Sigmoid colon (tissue), 4 donors: Measurements from ENCODE around the gene RNFT2.

Experiments used
- EP300 ChIP-seq, 4 donors: sonication (generic); formaldehyde crosslinking; IDR thresholded peaks; one replicate each; pipeline ENCODE4 v1.6.1; 2017; ENCODE audit warnings: antibody characterized with exemption in 4 of 4
- POLR2A ChIP-seq, 2 donors: fragments of 450-650 bp; IDR thresholded peaks; one replicate each; pipeline ENCODE4 v1.6.1; 2016; ENCODE audit warnings: antibody characterized with exemption in 2 of 2, mild to moderate bottlenecking in 2 of 2, moderate library complexity in 2 of 2
- POLR2AphosphoS5 ChIP-seq, 4 donors: sonication (generic); formaldehyde crosslinking; IDR thresholded peaks; one replicate each; pipeline ENCODE4 v1.6.1; 2017; ENCODE audit warnings: antibody characterized with exemption in 4 of 4
- TF ChIP-seq, protein P1 (sequence below), 4 experiments: fragments of 450-650 bp in 3 of 4; fragments of 200-600 bp in 1 of 4; IDR thresholded peaks; one replicate each; pipeline ENCODE4 v1.5.1; 2016 to 2019; ENCODE audit warnings: antibody characterized with exemption in 4 of 4, mild to moderate bottlenecking in 3 of 4, moderate library complexity in 2 of 4

DNA sequence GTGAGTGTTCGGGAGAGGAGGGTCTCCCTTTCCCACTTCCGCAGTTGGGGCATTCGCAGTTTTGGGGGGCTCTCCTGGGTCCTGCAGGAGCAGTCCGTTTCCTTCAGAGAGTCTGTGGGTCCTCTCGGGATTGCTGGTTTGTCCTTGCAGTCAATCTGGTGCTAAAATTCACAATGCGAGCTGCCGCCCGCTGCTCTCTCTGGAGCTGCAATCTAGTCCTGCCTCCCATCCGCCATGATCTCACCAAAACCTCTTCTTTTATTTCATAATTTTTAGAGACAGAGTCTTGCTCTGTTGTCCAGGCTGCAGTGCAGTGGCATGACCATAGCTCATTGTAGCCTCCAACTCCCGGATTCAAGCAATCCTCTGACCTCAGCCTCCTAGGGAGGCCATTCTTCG, 22.5 kb downstream of the RNFT2 start:
- TF ChIP-seq POLR2A (IDR thresholded peaks at IDR 0.05) (no peak), POLR2AphosphoS5 (IDR thresholded peaks at IDR 0.05) (no peak), EP300 (IDR thresholded peaks at IDR 0.05) (no peak)
- TF ChIP-seq, protein P1, sequence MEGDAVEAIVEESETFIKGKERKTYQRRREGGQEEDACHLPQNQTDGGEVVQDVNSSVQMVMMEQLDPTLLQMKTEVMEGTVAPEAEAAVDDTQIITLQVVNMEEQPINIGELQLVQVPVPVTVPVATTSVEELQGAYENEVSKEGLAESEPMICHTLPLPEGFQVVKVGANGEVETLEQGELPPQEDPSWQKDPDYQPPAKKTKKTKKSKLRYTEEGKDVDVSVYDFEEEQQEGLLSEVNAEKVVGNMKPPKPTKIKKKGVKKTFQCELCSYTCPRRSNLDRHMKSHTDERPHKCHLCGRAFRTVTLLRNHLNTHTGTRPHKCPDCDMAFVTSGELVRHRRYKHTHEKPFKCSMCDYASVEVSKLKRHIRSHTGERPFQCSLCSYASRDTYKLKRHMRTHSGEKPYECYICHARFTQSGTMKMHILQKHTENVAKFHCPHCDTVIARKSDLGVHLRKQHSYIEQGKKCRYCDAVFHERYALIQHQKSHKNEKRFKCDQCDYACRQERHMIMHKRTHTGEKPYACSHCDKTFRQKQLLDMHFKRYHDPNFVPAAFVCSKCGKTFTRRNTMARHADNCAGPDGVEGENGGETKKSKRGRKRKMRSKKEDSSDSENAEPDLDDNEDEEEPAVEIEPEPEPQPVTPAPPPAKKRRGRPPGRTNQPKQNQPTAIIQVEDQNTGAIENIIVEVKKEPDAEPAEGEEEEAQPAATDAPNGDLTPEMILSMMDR (IDR thresholded peaks at IDR 0.05), result no peak
